Endothelial cell of umbilical vein (primary cell): ENCODE data around the gene COL16A1. TPM values are rescaled to one million over a fixed set of nuclear protein-coding genes. Genes with fewer than 3 reads are reported as not detected.

Experiments used
- BruUV-seq: library from RNA; stranded (reverse); fragments of 400-500 nt; replicated peaks from 2 replicates; lab custom pipeline; 2021; lab: Mats Ljungman, UMichigan
- CTCF ChIA-PET: fragments of 300-600, 350-600 bp; sonication (Branson Sonifier 250); formaldehyde crosslinking; loops from one replicate; lab custom pipeline; 2021; ENCODE audit warnings: antibody characterized with exemption, inconsistent platforms; lab: Charles Lee
- POLR2A ChIA-PET: fragments of 300-600, 350-600 bp; sonication (Branson Sonifier 250); formaldehyde crosslinking; loops from one replicate; lab custom pipeline; 2021; ENCODE audit warnings: antibody characterized with exemption, inconsistent platforms; lab: Charles Lee
- DNase-seq: peaks from one replicate; pipeline ENCODE4 v3.0.0-alpha.2; 2011; ENCODE audit warnings: low read depth, low spot score
- FAIRE-seq: peaks from 2 replicates; lab custom pipeline; 2011; peaks lifted over from hg19 to GRCh38; lab: Jason Lieb, UNC
- H2AFZ ChIP-seq: 2 replicates; pipeline ENCODE4 v1.6.0; 2012; ENCODE audit warnings: low read depth, low read length, control low read depth, inconsistent platforms
- H3K27ac ChIP-seq: 2 replicates; pipeline ENCODE4 v1.5.1; 2011; ENCODE audit warnings: low read depth, mild to moderate bottlenecking, control low read depth, low read length, moderate library complexity; ENCODE audit not compliant: insufficient read depth
- H3K27me3 ChIP-seq, 2 experiments: 2 replicates each; pipeline versions ENCODE4 v1.6.0 to v1.6.1; 2011; ENCODE audit warnings: low read length in 2 of 2, mixed read lengths in 1 of 2; ENCODE audit not compliant: control insufficient read depth in 2 of 2, insufficient read depth in 2 of 2
- H3K36me3 ChIP-seq, 2 experiments: 2 replicates in 1 of 2; 3 replicates in 1 of 2; pipeline ENCODE4 v1.5.1; 2011; ENCODE audit warnings: low read length in 2 of 2, mild to moderate bottlenecking in 1 of 2, moderate library complexity in 1 of 2; ENCODE audit not compliant: control insufficient read depth in 2 of 2, insufficient read depth in 2 of 2; ENCODE audit errors: extremely low read depth in 1 of 2
- H3K4me1 ChIP-seq: 3 replicates; pipeline ENCODE4 v1.5.1; 2011; ENCODE audit warnings: mild to moderate bottlenecking, low read length; ENCODE audit not compliant: control insufficient read depth, insufficient read depth; ENCODE audit errors: extremely low read depth
- H3K4me2 ChIP-seq: 2 replicates; pipeline ENCODE4 v1.6.1; 2011; ENCODE audit warnings: low read length, control low read depth, mixed read lengths; ENCODE audit not compliant: insufficient read depth
- H3K4me3 ChIP-seq, 3 experiments: fragments of 200-600 bp in 1 of 3; sonication (generic), shearing (Covaris generic) in 1 of 3; replicated peaks in 1 of 3; 2 replicates each; pipeline ENCODE4 v1.5.1; 2011 to 2016; ENCODE audit warnings: control low read depth in 3 of 3, low read length in 3 of 3, mild to moderate bottlenecking in 2 of 3, inconsistent platforms in 1 of 3, low read depth in 1 of 3, moderate library complexity in 1 of 3; ENCODE audit not compliant: insufficient read depth in 1 of 3
- H3K79me2 ChIP-seq: 2 replicates; pipeline ENCODE4 v1.6.0; 2012; ENCODE audit warnings: low read length, inconsistent platforms; ENCODE audit not compliant: control insufficient read depth, insufficient read depth
- H3K9ac ChIP-seq: replicated peaks from 2 replicates; pipeline ENCODE3; 2011; ENCODE audit warnings: low read length, control low read depth; ENCODE audit not compliant: insufficient read depth; ENCODE audit errors: extremely low read depth
- H3K9me1 ChIP-seq: replicated peaks from 3 replicates; pipeline ENCODE4 v1.6.0; 2011; ENCODE audit warnings: mild to moderate bottlenecking, low read length; ENCODE audit not compliant: control insufficient read depth, insufficient read depth; ENCODE audit errors: extremely low read depth
- H3K9me3 ChIP-seq: replicated peaks from 2 replicates; pipeline ENCODE4 v1.5.1; 2012; ENCODE audit warnings: low read length, inconsistent platforms; ENCODE audit not compliant: control insufficient read depth, insufficient read depth
- H4K20me1 ChIP-seq: replicated peaks from 2 replicates; pipeline ENCODE3; 2011; ENCODE audit warnings: mild to moderate bottlenecking, low read length; ENCODE audit not compliant: control insufficient read depth, insufficient read depth; ENCODE audit errors: extremely low read depth
- CTCF ChIP-seq, 2 donors: IDR thresholded peaks; 1 replicate in 1 of 2; 2 replicates in 1 of 2; pipeline ENCODE4 v1.5.1; 2011; ENCODE audit warnings: low read length in 2 of 2, mild to moderate bottlenecking in 2 of 2, moderate library complexity in 2 of 2, control low read depth in 1 of 2, inconsistent platforms in 1 of 2, low read depth in 1 of 2; ENCODE audit not compliant: insufficient read depth in 1 of 2; ENCODE audit errors: extremely low read depth in 1 of 2
- JUN ChIP-seq: IDR thresholded peaks from 2 replicates; pipeline ENCODE4 v1.6.1; 2011; ENCODE audit warnings: borderline replicate concordance, low read depth; ENCODE audit not compliant: insufficient read length, insufficient read depth
- dilution Hi-C: fragments of 300-500 bp; cut with MboI; formaldehyde crosslinking; loops from one replicate; pipeline ENCODE4 v1.15.0; 2019; ENCODE audit warnings: low sequenced_read_pairs; ENCODE audit not compliant: extremely low pct_ligation_motif_present
- intact Hi-C: fragments of 100-400 bp; cut with micrococcal nuclease; formaldehyde crosslinking; loops from one replicate; pipeline ENCODE4 v1.10.0; 2022
- polyA plus RNA-seq, 4 experiments: library from polyadenylated mRNA; depleted of rRNA in 3 of 4; stranded (reverse) in 3 of 4; unstranded in 1 of 4; fragments of >200 nt; gene quantifications; 2 replicates each; pipeline versions ENCODE4 v1.2.1 to v1.2.3, GENCODE V29; 2011 to 2012; ENCODE audit warnings: missing spikeins in 1 of 4
- total RNA-seq: library from RNA; stranded (reverse); gene quantifications from 2 replicates; pipeline ENCODE4 v1.2.3, GENCODE V29; 2021

COL16A1 gene
- total and polyA plus RNA-seq, 2 donors (not counting 3 experiments of a cell fraction or from before 2014, with no cell fraction given), result 0.68 to 1.2 TPM

GRCh38 chr1:31745096-31745945, 41.5 kb upstream of the COL16A1 start:
- Histone ChIP-seq H3K4me3 (no peak overlapping the region), H3K79me2 (no peaks in the 10 kb centered on the region), H3K9ac (no peak overlapping the region), H3K27me3 (peaks cover 0 to 4% of the 10 kb centered on the region in 2 experiments), H3K27ac (no peak overlapping the region), H4K20me1 (no peaks in the 10 kb centered on the region), H3K9me1 (no peaks in the 10 kb centered on the region), H3K4me2 (no peak overlapping the region), H3K4me1 (no peaks in the 10 kb centered on the region), H3K36me3 (no peaks in the 10 kb centered on the region), H3K9me3 (no peaks in the 10 kb centered on the region), H2AFZ (no peak overlapping the region)
- TF ChIP-seq JUN, result no peak
- TF ChIP-seq CTCF (IDR thresholded peaks at IDR 0.05; ENCODE audit: extremely low read depth in 1 of 2, insufficient read depth in 1 of 2, low read depth in 1 of 2, low read length in 2 of 2), result peak; percentile 77 to 92
- no TSS peak for BruUV-seq
- peak; percentile 55 for DNase-seq
- dilution Hi-C loops (no loop called here), intact Hi-C loops (loop anchor here (1.0 to 2.0 kb wide), 4 partner anchors 21 to 81 kb away; no protein-coding TSS in a partner anchor)
- ChIA-PET CTCF (interaction anchor here (0.5 to 3.2 kb wide), 40 partner anchors 8 to 324 kb away, joined by 3 to 177 read pairs (median 6); partner anchors contain the start of genes COL16A1, PEF1 and SPOCD1), POLR2A (interaction anchor here (1.1 kb wide), 1 partner anchor 81 kb away, joined by 4 read pairs; no protein-coding TSS in a partner anchor)
- peak; percentile 77 for FAIRE-seq
